ENCODE data around the gene PTGDR.

Gene PTGDR, protein sequence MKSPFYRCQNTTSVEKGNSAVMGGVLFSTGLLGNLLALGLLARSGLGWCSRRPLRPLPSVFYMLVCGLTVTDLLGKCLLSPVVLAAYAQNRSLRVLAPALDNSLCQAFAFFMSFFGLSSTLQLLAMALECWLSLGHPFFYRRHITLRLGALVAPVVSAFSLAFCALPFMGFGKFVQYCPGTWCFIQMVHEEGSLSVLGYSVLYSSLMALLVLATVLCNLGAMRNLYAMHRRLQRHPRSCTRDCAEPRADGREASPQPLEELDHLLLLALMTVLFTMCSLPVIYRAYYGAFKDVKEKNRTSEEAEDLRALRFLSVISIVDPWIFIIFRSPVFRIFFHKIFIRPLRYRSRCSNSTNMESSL

GRCh38 chr14:52267501-52268278, at the start of gene PTGDR:
Gene PTGDR, plus strand, starts transcription at chr14:52267698. Its CDS starts 117 bp downstream, at chr14:52267815.
- DNase-seq: no peak

DNA sequence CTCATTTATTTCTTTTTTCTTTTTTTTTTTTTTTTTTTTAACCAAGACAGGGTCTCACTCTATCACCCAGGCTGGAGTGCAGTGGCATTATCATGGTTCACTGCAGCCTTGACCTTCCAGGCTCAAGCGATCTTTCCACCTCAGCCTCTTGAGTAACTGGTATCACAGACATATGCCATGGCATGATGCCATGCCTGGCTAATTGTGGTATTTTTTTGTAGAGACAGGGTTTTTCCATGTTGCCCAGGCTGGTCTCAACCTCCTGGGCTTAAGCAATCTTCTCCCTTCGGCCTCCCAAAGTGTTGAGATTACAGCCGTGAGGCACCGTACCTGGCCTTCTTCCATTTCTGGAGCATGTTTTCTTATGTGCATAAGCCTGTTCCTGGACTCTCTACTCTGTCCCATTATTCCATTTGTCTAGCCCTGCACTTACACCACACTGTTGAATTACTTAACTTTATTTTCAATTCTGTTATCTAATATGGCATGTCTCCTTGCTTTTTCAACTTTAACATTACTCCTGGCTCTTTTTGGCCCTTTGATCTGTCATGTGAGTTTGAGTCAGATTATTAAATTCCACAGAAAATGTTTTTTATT, 47.9 kb upstream of the PTGDR start:
- DNase-seq: no peak

GRCh38 chr14:52220924-52221811, 46.3 kb upstream of the PTGDR start:
- no peak for DNase-seq

- no peak for DNase-seq
Observed at GRCh38 chr14:52222901-52223300, 44.6 kb upstream of the PTGDR start.

DNA sequence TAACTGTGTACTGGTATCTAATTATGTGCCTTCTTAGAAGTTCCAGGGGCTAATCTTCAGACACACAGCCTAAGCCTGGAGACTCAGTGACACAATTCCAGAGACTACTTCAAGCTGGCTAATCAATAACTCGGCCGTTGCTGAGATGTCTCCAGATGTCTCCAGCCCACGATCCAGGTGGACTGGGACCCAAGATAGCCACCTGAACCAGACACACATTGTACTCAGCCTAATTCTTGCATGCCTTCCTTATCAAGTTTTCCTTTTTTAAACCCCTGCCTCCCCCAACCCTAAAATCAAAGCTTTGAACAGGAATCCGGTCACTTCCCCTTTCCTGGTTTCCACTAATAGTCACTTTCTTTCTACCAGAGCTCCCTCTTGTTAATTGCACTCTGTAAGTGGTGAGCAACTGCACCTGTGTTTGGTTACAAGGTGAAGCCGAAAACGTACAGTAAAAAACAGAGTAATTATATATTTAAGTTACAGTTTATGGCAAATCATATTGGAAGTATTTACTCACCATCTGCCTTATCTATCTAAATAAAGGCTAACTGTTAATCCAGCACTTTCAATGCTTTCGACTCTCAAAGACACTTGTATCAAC, 39.8 kb upstream of the PTGDR start:
- no peak for DNase-seq

GRCh38 chr14:52233693-52234092, 33.8 kb upstream of the PTGDR start:
- no peak for DNase-seq

GRCh38 chr14:52235434-52235833, 32.1 kb upstream of the PTGDR start:
- no peak for DNase-seq

DNA sequence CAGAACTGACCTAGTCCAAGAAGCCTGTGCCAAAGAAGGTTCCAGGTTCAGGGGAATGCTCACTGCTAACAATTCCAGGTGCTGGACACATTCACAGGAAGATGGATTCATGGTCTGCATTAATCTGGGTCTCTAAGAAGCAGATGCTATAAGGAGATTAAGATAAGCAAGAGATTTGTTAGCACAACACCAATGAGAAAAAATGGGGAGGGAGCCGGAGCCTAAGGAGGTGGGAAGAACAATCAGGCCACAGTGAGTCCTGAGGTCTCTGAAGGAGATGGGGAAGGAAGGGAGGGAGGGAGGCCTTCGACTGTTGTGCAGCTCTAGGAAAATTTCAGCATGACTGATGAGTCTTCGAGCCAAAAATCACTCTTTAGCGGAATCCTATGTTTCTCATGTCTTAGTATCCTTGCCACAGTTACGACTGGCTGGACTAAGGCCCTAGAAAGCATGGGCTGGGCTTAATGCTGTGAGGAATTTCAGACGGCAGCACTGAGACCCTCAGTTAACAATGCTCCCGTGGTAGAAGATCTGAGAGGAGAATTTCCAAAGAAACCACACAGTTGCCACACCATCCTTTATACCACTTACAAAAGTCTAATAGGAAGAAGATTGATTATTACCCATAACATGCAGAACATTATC, 31.5 kb upstream of the PTGDR start:
- DNase-seq: no peak

DNA sequence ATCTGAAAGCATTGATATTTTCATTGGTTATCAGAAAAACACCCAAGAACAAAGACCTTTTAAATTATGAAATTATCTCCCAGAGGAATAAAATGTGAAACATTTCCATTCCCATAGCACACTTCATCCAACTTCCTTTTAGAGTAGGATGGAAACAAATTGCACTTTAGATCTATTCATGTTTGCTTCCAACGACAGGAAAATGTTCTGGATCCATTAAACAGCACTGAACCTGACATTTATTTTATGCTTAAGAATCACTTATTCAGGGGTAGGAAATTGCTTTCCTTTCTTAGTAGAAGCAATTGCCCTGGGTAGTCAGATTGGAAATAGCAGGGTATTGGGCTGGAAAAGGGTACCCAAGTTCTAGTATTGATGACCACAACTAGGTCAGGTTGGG, 28.8 kb upstream of the PTGDR start:
- DNase-seq: no peak

GRCh38 chr14:52240623-52241022, 26.9 kb upstream of the PTGDR start:
- no peak for DNase-seq

DNA sequence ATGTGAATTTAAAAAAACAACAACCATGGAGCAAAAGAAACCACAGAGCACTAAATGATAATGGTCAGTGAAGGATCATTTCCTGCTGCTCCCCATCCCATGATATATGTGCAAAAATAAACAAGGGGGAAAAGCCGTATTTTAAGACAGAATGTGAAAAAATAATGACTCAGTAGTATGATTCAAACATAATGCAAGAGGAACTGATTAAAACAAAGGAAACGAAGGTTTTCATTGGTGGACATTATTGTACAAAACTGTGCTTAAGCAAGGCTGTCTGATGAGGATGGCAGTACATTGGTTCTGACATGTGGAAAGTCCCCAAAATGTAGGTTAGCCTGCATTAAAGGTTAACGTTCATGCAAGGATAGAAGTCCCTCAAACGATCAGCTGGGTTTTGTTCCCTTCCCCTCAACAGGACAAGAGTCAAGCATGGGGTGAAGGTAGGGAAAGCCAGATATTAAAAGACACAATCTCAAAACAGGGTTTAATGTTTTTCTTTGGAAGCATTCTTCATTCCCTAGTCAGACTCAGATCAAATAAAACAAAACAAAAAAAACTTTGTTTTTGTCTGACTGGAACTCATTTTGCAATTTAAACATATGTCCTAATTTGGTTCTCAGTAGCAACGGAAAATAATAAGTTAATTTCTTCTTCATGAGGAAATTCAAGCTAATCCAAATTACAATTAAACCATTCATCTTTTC, 26.3 kb upstream of the PTGDR start:
- DNase-seq: peak; percentile 70

DNA sequence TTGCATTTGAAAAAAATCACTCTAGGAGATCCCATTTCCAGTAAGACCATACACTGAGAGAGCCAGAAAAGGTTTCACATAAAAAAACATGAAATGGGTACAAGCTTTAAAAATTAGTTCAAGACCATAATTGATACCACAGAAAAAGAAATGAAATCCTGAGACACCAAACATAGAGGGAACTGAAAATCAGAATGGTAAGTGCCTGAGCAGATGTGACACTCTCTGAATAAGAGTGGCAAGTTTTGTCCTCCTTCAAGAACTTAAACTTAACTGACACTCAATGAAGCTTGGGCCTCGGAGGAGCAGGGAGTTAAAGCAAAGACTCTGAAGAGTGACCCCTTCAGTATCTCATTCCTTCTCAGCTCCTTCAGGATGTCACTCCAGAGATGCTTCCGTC, 23.2 kb upstream of the PTGDR start:
- no peak for DNase-seq

DNA sequence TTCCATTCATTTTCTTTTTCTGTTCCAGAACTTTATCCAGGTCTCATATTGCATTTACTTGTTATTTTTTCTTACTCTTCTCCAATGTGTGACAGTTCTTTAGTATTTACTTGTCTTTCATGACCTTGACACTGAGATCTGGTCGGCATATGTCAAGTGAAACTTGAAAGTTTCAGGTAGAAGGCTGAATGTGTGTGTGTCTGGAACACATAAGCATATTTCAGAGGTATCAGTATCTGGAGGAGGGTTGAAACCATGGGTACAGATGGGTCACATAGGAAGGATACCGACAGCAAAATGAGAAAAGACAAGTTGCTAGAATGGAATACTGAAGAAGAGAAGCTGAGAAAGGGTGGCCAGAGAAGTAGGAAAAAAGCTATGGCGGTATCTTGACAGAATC, 22.5 kb upstream of the PTGDR start:
- no peak for DNase-seq

DNA sequence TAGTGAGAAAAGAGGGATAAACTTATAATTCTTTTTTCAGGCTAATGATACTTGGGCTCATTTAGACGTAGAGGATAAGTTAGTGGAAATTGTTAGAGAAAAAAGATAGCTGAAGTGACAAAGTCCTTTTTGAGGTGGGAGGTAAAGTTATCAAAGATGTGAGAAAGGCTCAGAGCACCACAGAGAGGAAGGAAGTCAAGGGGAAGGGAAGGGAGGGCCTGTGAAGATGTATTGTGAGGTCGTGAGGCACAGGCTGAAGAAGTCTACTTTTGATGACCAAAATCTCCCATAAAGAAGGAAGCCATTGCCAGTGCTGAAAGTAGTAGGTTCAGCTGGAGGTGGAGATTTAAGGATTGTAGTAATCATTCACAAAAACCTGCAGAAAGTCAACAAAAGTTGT, 19.4 kb upstream of the PTGDR start:
- DNase-seq: no peak

GRCh38 chr14:52251724-52252123, 15.8 kb upstream of the PTGDR start:
- DNase-seq: no peak

- DNase-seq: no peak
Observed at GRCh38 chr14:52253503-52253902, 14.0 kb upstream of the PTGDR start.

GRCh38 chr14:52254086-52254485, 13.4 kb upstream of the PTGDR start:
- no peak for DNase-seq

- no peak for DNase-seq
Observed at GRCh38 chr14:52258783-52259182, 8.7 kb upstream of the PTGDR start.

GRCh38 chr14:52259434-52259833, 8.1 kb upstream of the PTGDR start:
- DNase-seq: no peak

DNA sequence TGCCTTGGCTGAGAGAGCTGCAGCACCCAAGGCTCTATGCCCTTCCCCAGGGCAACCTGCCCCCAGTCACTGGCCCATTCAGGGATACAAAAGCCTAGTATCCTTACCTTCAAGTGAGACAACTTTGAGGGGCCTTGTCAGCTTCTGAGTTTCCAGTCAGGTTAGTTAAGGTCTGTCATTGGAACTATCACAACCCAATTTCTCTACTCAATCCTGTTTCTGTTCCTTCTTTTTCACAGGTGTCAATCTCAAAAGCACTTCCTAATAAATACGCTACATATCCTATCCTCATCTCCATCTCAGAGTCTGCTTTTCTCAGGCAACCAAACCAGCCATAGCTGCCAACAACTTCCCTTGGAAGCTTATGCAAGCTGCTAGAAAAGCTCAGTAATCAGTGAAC, 4.9 kb upstream of the PTGDR start:
- no peak for DNase-seq

DNA sequence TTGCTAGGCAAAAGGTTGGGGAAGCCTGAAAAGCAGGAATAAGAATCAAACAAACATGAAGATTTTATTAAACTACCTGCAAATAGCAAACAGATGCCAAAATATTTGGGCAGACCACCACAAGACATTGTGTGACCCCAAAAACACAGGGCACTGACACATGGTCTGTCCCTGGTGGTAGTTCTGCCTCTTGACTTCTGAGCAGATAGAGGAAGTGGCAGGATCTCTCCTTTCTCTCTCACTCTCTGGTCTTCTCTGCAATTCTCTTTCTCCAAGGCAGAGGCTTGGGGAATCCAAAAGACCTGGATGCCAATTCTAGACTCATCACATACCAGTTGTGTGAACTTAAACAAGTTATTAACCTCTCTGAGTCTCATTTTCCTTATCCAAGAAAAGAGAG, 4.3 kb upstream of the PTGDR start:
- no peak for DNase-seq

All from suppressor macrophage treated with lipopolysaccharide for 4 hours (primary cell).